RPMI7951 (cell line): Measurements from ENCODE around the gene ULK4. TPM values are rescaled to one million over a fixed set of nuclear protein-coding genes. Genes with fewer than 3 reads are reported as not detected.
"Not testable (repeated sequence)": the region's sequence is repeated elsewhere in the genome, so short reads cannot be mapped to it uniquely, and the experiment has no call there.

Experiments
- DNase-seq: peaks from one replicate; pipeline ENCODE4 v3.0.0-alpha.2; 2012; ENCODE audit warnings: low read depth
- total RNA-seq: library from RNA; depleted of rRNA; stranded (reverse); fragments of >200 nt; shearing (Covaris generic); gene quantifications from 2 replicates; pipeline ENCODE4 v1.2.3, GENCODE V29; 2014

The ULK4 gene
- total RNA-seq, 1 experiment from 2014 or later, result 9.0 TPM

DNA sequence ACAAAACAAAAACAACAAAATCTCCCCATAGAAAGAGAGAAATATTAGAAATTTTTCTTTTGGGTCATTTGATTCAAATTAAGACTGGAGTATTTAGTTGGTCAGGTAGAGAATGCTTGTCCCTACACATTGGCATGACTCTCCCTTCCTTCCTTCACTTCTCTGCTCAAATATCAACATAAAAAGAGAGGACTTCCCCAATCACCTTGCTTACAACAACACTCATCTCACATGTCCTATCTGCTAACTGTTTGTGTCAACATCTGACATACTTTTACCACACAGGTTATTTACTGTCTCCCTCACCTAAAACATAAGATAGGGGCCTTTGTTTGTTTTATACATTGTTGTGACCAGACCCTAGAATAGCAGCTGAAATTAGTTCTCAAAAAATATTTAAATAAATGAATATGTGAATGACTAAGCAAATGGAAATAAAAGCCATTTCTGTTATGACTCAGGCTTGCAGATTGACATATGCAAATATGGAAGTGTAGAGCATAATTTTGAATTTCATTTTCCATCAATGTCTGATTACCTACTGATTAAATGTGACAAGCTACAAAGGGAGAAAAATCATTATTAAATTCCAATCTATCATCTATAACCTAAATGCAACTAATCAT lies 457.8 kb downstream of the ULK4 start:
- no peak for DNase-seq

GRCh38 chr3:41502481-41502880 lies 459.4 kb downstream of the ULK4 start:
- no peak for DNase-seq

DNA sequence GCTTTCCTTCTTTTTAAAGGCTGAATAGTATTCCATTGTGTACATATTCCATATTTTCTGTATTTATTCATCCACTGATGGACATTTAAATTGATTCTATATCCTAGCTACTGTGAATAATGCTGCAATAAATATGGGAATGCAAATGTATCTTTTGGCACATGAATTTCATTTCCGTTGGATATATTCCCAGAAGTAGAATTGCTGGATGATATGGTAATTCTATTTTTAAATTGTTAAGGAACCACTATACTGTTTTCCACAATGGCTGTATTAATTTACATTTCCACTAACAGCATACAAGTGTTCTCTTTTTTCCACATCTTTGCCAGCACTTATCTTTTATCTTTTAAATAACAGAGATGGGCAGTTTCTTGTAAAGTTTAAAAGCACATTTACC lies 459.9 kb downstream of the ULK4 start:
- DNase-seq, result no peak

DNA sequence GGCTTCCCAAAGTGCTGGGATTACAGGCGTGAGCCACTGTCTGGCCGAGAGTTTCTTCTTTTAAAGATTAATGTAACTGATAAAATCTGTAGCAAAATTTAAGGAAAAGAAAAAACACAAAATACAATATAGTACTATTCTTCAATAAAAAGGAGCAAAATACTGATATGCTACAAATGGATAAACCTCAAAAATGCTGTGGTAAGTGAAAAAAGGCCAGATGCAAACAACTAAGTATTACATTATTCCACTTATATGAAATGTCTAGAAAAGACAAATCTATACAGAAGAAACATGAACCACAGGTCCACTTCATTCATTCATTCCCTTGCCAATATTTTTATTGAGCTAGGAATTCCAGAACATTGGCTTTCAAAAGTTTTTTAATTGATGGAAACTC lies 463.1 kb downstream of the ULK4 start:
- no peak for DNase-seq

DNA sequence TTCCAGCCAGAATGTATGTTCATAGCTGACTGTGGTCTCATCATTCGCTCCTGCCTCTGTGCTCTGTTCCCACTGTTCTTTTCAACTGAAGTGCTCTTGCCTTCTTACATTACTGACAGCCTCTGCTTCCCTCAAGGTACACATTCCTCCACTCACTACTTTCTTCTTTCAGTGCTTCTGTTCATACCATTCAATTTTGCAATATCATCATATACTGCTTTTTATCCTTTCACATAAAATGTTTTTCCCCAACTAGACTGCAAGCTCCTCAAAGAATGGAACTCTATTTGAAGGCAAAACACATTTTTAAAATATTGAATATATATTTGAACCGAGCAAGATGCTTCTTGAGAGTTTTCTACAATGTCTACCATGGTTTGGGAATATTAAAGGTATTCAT lies 471.5 kb downstream of the ULK4 start:
- DNase-seq, result no peak

DNA sequence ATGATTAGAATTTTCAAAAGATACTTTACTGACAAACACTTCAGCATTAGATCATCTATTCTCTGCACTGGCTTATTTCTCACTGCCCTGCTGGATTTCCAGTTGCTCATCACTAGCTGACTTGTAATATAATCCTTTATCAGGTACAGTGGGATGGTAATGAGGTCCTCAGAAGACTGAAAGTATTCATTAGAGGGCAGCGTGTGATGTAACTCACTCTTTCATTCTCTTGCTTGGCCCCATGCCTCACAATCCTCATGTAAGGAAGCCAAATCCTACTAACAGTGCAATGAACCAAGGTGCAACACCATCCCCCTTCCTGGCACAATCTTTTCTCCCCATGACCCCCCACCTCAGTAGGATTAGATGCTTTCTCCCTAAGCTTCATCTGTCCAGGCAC lies 472.7 kb downstream of the ULK4 start:
- DNase-seq, result no peak

DNA sequence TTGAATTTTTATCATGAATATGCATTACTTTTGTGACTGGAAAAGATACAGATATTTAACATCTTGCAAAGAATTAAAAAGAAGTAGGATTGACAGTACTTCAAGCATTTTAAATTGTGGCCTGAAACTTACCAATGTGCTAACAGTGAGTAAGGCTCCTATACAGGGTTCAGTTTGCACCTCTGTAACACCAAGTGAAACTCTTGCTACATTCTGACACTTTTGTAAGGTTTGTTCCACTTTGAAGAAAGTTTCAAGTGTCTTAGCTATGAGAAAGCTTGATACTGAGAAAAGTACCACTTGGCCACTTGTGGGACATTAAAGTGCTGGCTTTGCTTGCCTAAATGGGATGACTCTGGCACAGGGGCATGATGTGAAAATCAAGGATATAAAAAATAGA lies 473.4 kb downstream of the ULK4 start:
- no peak for DNase-seq

DNA sequence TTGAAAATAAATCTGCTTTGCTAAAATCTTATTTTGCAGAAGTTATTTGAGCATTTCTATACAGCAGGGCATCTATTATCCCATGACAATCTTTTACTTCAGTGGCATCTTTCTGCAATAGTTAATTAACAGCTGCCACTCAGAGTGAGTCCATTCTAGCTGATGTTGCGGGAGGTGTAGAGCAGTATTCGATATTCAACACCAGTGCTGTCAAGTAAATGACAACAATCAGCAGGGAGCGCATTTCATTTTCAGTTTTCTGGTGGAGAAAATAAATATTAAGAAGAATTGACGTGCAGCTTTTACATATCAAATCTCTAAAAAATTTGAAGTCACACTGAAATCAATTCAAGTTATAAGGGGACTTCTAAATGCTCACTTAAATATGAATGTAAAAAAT lies 476.4 kb downstream of the ULK4 start:
- DNase-seq, result no peak

- DNase-seq, result no peak
Measured at GRCh38 chr3:41482134-41482533, 479.8 kb downstream of the ULK4 start.

DNA sequence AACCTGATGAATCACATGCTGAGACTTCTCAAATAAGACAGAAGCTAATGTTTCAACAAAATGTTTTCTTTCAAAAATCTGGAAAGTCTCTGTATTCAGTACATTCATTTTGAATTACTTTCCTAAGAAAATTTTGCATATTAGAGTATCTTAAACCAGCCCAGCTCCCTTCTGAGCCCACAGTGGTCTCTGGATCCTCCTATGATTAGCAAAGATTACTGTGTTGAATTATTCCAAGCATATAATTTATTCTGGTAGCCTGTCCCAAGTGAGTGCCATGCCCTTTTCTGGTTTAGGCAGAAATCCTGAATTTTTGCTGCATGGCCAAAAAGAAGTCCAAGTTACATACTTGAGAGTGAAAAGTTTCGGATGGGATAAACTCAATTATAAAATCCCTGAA lies 483.6 kb downstream of the ULK4 start:
- DNase-seq, result no peak

DNA sequence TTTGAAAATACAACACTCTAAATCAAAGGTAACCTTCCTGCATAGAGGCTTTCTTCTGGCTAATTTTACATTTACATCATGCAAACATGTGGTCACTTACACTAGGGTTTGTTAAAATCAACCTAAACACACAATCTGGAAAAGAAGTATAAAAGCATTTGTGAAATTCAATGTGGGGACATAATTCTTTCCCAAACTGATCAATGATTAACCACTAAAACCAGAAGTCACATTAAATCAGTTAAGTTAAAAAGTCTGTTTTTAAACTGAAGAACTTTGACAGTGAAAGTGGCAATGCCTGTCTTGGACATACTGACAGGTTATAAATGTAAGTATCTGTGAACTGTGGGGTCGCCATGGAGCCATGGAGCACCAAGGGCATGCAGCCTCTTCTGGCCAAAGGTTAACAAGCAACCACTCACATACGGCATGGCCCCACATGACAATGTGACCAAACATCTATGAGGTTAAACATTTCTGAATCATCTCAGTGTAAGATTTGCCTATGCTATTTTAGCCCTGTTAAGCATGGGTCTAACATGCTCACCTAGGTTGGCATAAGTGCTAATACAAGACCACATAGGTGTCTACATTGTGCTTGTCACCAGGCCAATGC lies 484.4 kb downstream of the ULK4 start:
- no peak for DNase-seq

DNA sequence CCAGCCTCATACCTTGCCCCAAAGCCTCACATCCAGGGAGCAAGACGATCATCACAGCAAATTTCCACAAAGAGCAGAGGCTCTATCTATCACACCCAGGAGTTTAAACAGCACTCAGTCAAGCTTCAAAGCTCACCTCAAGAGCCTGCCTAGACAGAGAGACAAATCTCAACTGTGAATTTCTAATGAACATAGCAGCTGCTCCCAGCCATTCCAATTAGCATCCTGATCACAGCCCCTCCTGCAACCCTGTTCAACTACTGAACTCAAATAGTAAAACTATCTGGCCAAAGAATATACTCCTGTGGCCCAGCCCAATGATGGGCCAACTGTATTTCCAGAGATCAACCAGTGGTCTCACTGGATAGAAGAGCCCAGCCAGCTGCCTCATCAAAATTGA lies 492.8 kb downstream of the ULK4 start:
- DNase-seq, result no peak

- no peak for DNase-seq
Measured at GRCh38 chr3:41467481-41467880, 494.4 kb downstream of the ULK4 start.

- no peak for DNase-seq
Measured at GRCh38 chr3:41464858-41465257, 497.0 kb downstream of the ULK4 start.

GRCh38 chr3:41464401-41464800 lies 497.5 kb downstream of the ULK4 start:
- DNase-seq, result no peak

GRCh38 chr3:41462103-41462691 lies 499.7 kb downstream of the ULK4 start:
- DNase-seq, result no peak

GRCh38 chr3:41460736-41461135 lies 501.2 kb downstream of the ULK4 start:
- no peak for DNase-seq

- DNase-seq, result no peak
Measured at GRCh38 chr3:41457176-41457575, 504.7 kb downstream of the ULK4 start.

DNA sequence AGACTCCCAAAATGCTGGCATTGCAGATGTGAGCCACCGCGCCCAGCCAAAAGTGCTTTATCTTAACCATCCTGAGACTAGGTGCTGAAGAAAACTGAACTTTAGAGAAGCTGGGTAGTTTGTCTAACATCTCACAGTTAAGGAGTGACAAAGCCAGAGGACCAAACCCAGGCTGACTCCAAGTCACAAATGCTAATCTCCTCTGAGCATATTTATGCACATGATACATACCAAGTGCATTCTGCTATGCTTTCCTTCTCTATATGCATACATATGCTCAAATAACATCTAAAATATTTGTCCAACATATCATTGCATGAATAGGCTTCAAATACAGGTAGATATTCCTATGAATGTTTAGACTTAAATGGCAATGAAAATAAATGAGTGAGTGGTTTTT lies 505.7 kb downstream of the ULK4 start:
- no peak for DNase-seq

- not testable (repeated sequence) for DNase-seq
Measured at GRCh38 chr3:41453618-41454017, 508.3 kb downstream of the ULK4 start.

- no peak for DNase-seq
Measured at GRCh38 chr3:41450416-41451231, 511.3 kb downstream of the ULK4 start.

- no peak for DNase-seq
Measured at GRCh38 chr3:41448396-41448795, 513.5 kb downstream of the ULK4 start.

DNA sequence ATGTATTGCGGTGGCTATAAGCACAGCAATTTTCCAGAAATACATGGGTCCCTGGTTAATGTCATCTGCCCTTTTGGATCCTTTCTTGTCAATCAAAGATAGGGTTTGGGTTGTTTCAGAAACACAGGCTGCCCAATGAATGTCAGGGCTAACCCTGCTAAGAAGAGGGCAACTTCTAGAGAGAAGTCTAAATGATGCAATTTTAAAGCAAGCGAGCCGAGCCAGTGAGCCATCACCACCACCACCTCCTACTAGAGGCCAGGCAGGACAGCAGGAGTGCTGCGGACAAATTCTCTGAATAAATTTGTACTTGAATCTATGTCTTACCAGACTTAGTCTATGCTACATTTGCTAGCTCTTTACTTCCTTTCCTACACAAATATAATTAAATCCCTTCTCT lies 514.2 kb downstream of the ULK4 start:
- DNase-seq, result no peak
